ENCODE results near the gene CHAC1. TPM values are rescaled to one million over a fixed set of nuclear protein-coding genes. Genes with fewer than 3 reads are reported as not detected.

CHAC1 gene
- polyA plus RNA-seq, 1 experiment, result 155 TPM

- no peak for TF ChIP-seq CTCF (IDR thresholded peaks at IDR 0.05; ENCODE audit: insufficient read depth, low read depth, low read length)
Measured at GRCh38 chr15:40918146-40918798, 35.0 kb upstream of the CHAC1 start.

GRCh38 chr15:40918799-40919392 lies 34.4 kb upstream of the CHAC1 start:
- H3K4me3 ChIP-seq (ENCODE audit: low read depth, low read length), result no peak overlapping the region
- no peaks in the 10 kb centered on the region for H3K36me3 ChIP-seq (ENCODE audit: control insufficient read depth, insufficient read depth, low read length)
- no peak for TF ChIP-seq CTCF (IDR thresholded peaks at IDR 0.05; ENCODE audit: insufficient read depth, low read depth, low read length)
- no peak for DNase-seq (ENCODE audit: low read depth)
- POLR2A ChIA-PET, result no interaction called here
- peaks cover 3% of the 10 kb centered on the region; the same call in 1 of the 2 replicates for H3K27me3 ChIP-seq (ENCODE audit: control insufficient read depth, insufficient read depth, low read length)
- CTCF ChIA-PET, result interaction anchor here (1.3 to 2.2 kb wide), 2 partner anchors 23 to 104 kb away, joined by 3 to 11 read pairs; no protein-coding TSS in a partner anchor

More at GRCh38 chr15:40918146-40918798, 35.0 kb upstream of the CHAC1 start:
- no peaks in the 10 kb centered on the region for H3K36me3 ChIP-seq (ENCODE audit: control insufficient read depth, insufficient read depth, low read length)
- ChIA-PET POLR2A (no interaction called here), CTCF (interaction anchor here (2.2 kb wide), 1 partner anchor 24 kb away, joined by 11 read pairs; no protein-coding TSS in a partner anchor)
- H3K4me3 ChIP-seq (ENCODE audit: low read depth, low read length), result no peak overlapping the region
- H3K27me3 ChIP-seq (ENCODE audit: control insufficient read depth, insufficient read depth, low read length), result peaks cover 3% of the 10 kb centered on the region; the same call in 1 of the 2 replicates
- DNase-seq (ENCODE audit: low read depth), result no peak

GRCh38 chr15:40921949-40922607 lies 31.2 kb upstream of the CHAC1 start:
- Histone ChIP-seq H3K27me3 (ENCODE audit: control insufficient read depth, insufficient read depth, low read length) (peaks cover 14% of the 10 kb centered on the region), H3K36me3 (ENCODE audit: control insufficient read depth, insufficient read depth, low read length) (no peaks in the 10 kb centered on the region), H3K4me3 (ENCODE audit: low read depth, low read length) (no peak overlapping the region)
- ChIA-PET CTCF (interaction anchor here (0.8 to 5.2 kb wide), 3 partner anchors 10 to 19 kb away, joined by 4 to 28 read pairs (median 4); no protein-coding TSS in a partner anchor), POLR2A (no interaction called here)
- no peak for TF ChIP-seq CTCF (IDR thresholded peaks at IDR 0.05; ENCODE audit: insufficient read depth, low read depth, low read length)
- DNase-seq (ENCODE audit: low read depth), result no peak

- TF ChIP-seq CTCF (IDR thresholded peaks at IDR 0.05; ENCODE audit: insufficient read depth, low read depth, low read length), result no peak
- POLR2A ChIA-PET, result no interaction called here
- peaks cover 17% of the 10 kb centered on the region for H3K27me3 ChIP-seq (ENCODE audit: control insufficient read depth, insufficient read depth, low read length)
- CTCF ChIA-PET, result interaction anchor here (1.7 to 5.2 kb wide), 3 partner anchors 16 to 18 kb away, joined by 4 to 28 read pairs (median 9); no protein-coding TSS in a partner anchor
- no peak for DNase-seq (ENCODE audit: low read depth)
- no peaks in the 10 kb centered on the region for H3K36me3 ChIP-seq (ENCODE audit: control insufficient read depth, insufficient read depth, low read length)
- H3K4me3 ChIP-seq (ENCODE audit: low read depth, low read length), result no peak overlapping the region
Measured at GRCh38 chr15:40922608-40923005, 30.7 kb upstream of the CHAC1 start.

GRCh38 chr15:40923551-40923950 lies 29.7 kb upstream of the CHAC1 start:
- H3K4me3 ChIP-seq (ENCODE audit: low read depth, low read length), result no peak overlapping the region
- CTCF ChIA-PET, result interaction anchor here (0.6 to 5.2 kb wide), 3 partner anchors 17 to 398 kb away, joined by 4 to 28 read pairs (median 9); no protein-coding TSS in a partner anchor
- POLR2A ChIA-PET, result interaction anchor here (0.6 kb wide), 1 partner anchor 27 kb away, joined by 9 read pairs; no protein-coding TSS in a partner anchor
- no peak for TF ChIP-seq CTCF (IDR thresholded peaks at IDR 0.05; ENCODE audit: insufficient read depth, low read depth, low read length)
- peaks cover 22% of the 10 kb centered on the region for H3K27me3 ChIP-seq (ENCODE audit: control insufficient read depth, insufficient read depth, low read length)
- no peak for DNase-seq (ENCODE audit: low read depth)
- H3K36me3 ChIP-seq (ENCODE audit: control insufficient read depth, insufficient read depth, low read length), result no peaks in the 10 kb centered on the region
